GM21737 (cell line): ENCODE results near the gene MEIS2.

ENCODE experiments used
- ATAC-seq: cut with Tn5 transposase; IDR thresholded peaks from one replicate; pipeline ENCODE4 v1.9.1; 2021; ENCODE audit warnings: mild to moderate bottlenecking, moderate library complexity; ENCODE audit not compliant: unreplicated experiment

Gene MEIS2

GRCh38 chr15:36882056-36882455 is 218.3 kb downstream of the MEIS2 start:
- no peak for ATAC-seq

- no peak for ATAC-seq
Measured at GRCh38 chr15:36881516-36881915, 218.8 kb downstream of the MEIS2 start.

DNA sequence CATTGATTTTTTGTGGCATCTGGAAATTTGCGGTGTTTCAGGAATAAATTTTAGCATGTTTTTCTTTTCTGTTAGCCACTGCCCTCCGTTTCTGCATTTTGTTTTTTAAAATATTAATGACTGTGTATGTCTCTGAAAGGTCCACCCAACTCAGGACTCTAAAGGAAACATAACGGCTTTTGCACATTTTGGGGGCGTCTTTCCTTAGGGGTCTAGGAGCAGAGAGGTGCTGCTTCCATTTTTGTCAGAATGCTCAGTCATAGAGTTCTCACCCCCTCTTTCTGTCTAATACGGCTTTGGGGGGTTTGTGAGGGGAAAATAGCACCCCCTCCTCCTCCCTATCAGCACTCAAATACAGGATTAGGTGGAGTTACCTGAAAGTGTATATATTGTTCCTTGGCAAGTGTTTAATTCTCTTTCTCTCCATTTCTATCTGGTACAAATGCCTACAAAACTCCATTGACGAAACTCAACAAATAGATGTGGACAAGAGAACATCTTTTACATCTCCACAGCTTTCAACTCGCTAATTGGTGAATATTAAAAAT is 219.4 kb downstream of the MEIS2 start:
- ATAC-seq, result no peak

- no peak for ATAC-seq
Measured at GRCh38 chr15:36880224-36880912, 220.0 kb downstream of the MEIS2 start.

DNA sequence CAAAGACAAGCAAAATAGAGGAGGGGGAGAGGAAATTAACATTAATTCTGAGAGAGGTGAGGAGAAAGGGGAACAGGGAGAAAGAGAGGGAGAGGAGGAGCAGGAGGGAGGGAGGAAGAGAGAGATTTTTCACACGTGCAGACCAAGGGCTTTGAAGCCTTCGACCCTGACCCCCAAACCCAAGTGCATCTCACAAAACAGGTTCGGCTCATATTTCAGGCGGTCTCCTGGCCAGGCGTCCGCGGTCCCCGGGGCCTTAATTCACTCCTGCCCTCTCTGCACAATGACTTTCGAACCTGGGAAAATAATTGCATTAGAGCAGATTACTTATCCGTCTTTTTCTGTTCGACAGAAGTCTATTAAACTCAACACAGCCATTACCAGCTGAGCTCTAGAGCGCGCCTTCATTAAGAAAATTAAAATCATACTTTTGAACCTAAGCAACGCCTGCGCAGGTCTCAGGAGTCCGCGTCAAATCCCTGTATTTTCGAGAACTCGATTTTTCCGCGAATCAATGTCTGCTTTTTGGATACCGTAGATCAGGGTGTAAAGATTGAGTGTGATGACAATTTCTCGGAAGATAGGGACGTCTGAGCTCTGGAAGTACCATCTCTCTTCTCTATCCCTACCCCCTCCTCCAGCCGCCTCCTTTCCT is 220.7 kb downstream of the MEIS2 start:
- ATAC-seq, result no peak

GRCh38 chr15:36878684-36879262 is 221.6 kb downstream of the MEIS2 start:
- ATAC-seq, result no peak

DNA sequence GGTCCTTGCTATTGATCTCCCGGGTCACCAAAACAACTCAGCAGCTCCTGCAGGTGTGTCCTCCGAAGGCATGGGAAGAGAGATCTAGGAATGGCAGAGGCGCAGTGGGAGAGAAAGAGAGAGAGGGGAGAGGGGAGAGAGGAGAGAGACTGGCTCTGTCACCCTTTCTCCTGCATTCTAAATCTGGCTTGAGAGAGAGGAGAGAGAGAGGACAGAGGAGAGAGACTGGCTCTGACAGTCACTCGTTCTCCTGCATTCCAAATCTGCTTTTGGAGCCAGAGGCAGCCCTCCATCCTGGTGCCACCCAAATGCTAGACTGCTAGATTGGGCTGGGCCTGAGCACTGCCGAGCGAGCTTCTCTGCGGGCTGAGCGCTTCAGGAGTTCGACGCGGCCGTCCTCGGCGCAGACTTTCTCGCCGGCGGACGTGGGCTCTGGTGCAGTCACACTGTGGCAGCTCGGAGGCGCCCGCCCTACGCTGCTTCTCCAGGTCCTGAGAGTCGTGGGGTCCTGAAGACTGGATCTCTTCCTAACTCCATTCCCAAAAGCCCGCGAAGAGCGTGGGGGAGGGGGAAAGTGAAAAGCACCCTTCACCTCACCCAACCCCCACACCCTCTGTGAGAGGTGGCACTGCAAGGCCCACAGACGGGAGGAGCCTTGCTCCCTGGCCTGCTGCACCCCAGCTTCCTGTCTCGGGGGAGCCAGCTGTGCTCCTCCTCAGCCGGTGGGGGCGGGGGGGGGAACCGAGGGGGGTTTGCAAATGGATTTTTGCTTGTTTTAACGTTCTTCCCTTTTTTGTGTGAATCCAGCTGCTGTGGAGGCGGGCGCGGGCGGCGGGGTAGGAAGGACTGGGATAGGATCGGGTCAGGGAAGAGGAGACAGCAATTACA is 222.3 kb downstream of the MEIS2 start:
- no peak for ATAC-seq

GRCh38 chr15:36877294-36877693 is 223.1 kb downstream of the MEIS2 start:
- no peak for ATAC-seq

DNA sequence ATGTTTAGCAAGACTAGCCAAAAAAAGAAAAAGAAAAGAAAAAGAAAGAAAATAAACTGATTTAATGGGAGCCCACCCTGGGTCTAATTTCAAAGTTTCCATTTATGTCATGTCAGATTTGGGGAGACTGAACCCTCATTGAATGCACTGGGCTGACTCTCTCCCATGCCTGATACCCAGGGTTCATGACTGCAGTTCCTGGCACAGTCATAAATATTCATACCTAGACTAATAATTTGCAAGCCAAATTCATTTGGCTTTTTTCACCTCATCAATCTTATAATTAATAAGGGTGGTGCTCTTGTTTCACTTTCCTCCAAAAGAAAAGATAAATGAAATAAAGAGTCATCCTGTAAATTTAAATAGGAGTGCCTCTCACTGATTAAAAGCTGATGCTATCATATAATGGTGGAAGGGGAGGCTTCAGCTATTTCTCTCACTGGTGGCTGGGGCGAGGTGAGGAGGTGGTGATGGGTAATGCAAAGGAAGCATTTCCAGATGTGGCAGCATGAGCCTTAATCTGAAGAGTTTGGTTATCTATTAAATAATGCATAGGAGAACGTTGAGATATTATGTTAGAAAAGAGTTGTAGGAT is 224.5 kb downstream of the MEIS2 start:
- no peak for ATAC-seq

DNA sequence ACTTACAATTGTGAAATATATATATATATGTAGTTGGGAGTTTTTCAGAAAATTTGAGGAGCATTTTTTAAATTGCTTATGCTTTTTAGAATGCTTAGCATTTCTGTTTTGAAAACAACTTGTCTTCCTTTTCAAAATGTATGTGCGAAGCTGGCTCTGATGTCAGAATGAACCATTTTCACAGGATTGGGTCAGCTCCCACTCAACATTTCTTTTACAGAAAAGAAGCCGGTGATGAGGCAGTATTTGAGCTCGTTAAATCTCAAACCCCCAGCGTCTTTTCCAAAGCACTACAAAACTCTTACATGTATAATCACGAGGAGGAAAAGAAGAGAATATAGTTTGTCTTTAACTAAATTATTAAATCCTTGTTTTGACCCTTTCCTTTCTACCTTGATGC is 225.4 kb downstream of the MEIS2 start:
- ATAC-seq, result no peak

DNA sequence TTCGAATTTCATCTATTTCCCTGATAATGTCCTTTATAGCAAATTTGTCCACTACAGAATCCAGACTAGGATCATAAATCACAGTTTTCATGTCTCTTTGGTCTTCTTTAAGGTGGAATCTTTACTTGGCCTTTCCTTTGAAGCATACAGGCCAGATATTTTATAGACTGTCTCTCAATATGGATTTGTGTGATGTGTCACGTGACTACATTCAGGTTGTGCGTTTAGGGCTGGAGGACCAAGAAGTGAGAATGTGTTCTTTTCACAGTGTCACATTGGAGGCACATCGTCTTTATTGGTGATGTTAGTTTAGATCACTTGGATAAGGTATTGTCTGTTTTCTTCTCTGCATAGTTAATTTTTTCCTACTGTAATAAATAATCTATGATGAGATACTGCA is 232.9 kb downstream of the MEIS2 start:
- ATAC-seq, result no peak

DNA sequence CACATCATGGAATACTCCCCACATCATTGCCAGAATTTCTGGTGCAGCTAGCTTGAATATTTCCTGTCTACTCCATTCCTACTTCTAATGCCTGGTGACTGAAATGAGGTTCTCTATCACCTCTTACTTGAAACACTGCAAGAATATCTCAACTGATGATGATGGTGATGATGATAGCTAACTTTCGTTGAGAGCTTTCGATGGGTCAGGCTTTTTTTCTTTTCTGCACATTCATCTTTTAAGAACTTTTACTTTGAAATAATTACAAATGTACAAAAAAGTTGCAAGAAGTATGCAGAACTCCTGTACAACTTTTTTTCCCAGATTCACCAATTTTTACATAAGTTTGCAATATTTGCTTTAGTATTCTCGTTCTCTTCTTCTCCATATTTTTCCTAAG is 233.5 kb downstream of the MEIS2 start:
- no peak for ATAC-seq

GRCh38 chr15:36863570-36863969 is 236.8 kb downstream of the MEIS2 start:
- ATAC-seq, result no peak

- no peak for ATAC-seq
Measured at GRCh38 chr15:36860792-36861191, 239.6 kb downstream of the MEIS2 start.

DNA sequence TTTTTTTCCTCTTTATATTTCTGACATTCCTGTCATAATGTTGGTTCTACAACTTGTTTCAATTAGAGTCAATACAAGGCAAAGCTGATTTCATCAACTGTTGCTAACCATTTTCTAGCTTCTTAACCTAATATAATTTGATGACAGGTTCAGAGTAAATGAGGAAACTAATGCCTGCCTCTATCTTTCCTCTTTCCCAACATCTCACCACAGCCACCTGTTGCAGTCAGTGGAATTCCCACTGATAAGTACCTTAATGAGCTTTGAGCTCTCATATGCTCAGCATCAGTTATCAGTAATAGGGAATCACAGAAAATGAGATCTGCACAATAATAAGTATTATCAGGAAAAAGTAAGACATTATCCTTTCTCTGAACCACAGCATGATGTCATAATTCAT is 241.9 kb downstream of the MEIS2 start:
- no peak for ATAC-seq

GRCh38 chr15:36856339-36856973 is 243.9 kb downstream of the MEIS2 start:
- no peak for ATAC-seq

DNA sequence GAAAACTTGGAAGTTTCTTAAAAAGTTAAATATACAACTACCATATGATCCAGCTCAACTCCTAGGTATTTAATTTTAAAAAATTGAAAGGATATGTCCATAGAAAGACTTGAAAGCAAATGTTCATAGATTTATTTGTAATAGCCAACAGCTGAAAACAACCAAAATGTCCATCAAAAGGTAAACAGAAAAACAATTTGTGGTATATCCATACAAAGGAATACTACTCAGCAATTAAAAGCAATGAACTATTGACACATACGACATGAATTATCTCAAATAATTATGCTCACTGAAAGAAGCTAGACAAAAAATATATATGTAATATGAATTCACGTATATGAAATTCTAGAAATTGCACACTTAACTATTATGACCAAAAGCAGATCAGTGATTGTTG is 249.5 kb downstream of the MEIS2 start:
- no peak for ATAC-seq

DNA sequence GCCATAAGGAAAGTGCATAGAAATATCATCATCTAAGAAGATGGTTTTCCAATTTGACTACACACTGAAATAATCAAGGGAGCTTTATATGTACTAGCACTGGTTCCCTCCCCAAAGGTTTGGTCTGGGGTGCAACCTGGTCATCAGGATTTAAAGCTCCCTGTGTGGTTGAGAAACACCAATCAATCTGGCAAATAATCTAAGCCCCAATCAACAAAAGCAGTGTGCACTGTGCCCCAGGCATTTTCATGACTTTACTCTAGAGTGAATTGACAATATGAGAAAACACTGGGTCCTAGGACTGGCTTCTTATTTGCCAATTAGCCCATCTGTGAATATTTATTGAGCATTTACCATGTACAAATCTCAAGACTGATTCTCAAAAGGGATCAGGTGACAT is 255.1 kb downstream of the MEIS2 start:
- no peak for ATAC-seq

DNA sequence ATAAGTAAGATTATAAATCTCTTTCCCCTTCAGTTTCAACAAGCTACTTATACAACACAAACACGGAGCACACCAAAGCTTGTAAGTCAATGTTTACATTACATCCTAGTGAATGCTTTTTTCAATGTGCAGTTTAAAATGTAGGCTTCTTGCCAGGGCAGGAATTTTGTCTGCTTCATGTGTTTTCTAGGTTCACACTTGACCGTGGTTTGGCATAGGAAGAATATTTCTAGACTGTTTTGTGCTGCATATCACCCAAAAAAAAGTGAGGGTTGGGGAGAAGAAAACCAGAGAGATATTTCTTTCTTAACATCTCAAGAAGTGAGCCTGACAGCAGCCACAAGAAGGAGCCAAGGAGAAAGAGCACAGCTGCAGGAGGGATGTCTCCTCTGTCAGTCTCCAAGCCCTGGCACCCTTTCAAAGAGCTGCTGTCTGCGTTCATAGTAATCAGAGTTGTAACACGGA is 255.8 kb downstream of the MEIS2 start:
- no peak for ATAC-seq

- ATAC-seq, result no peak
Measured at GRCh38 chr15:36843822-36844221, 256.5 kb downstream of the MEIS2 start.
